GM12891 (cell line): ENCODE data around the gene NABP2.
A peak's percentile ranks its signal among the peaks of the same experiment; 100 is the strongest.

Experiments
- DNase-seq: peaks from one replicate; pipeline ENCODE4 v3.0.0; 2011; ENCODE audit warnings: low spot score; ENCODE audit not compliant: insufficient read length
- FAIRE-seq: peaks from 2 replicates; lab custom pipeline; 2011; peaks lifted over from hg19 to GRCh38; lab: Jason Lieb, UNC
- PAX5 ChIP-seq: IDR thresholded peaks from 2 replicates; pipeline ENCODE4 v1.6.1; 2011; ENCODE audit warnings: low read length, moderate library complexity, mild to moderate bottlenecking; ENCODE audit not compliant: insufficient read depth, severe bottlenecking
- POLR2A ChIP-seq: IDR thresholded peaks from 2 replicates; pipeline ENCODE4 v1.6.1; 2011; ENCODE audit warnings: low read depth, low read length, control low read depth
- POLR2AphosphoS5 ChIP-seq: IDR thresholded peaks from 2 replicates; pipeline ENCODE4 v1.6.1; 2011; ENCODE audit warnings: low read depth, low read length, control low read depth
- POU2F2 ChIP-seq: IDR thresholded peaks from 2 replicates; pipeline ENCODE4 v1.6.1; 2011; ENCODE audit warnings: low read depth, mild to moderate bottlenecking, control low read depth, low read length, moderate library complexity
- SPI1 ChIP-seq: IDR thresholded peaks from 2 replicates; pipeline ENCODE4 v1.6.1; 2011; ENCODE audit warnings: low read depth, low read length, control low read depth
- TAF1 ChIP-seq: IDR thresholded peaks from 2 replicates; pipeline ENCODE4 v1.6.1; 2011; ENCODE audit warnings: low read depth, low read length, control low read depth

NABP2 gene

DNA sequence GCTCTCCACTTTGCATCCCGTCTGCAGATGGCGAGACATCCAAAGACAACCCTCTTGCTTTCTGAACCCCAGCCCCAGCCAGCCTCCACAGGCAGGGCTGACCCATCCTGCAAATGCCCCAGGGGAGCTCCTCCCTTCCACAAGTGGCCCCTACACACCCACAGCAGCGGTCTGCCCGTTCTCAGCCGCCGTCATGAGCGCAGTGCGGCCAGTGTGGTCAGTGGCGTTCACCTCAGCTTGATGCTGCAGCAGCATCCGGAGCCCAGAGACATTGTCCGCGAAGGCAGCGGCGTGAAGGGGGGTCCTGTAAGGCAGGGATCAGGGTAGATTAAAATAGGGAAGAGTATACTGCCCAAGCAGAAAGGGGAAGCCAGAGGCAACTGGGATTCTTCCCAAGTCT lies 20.4 kb downstream of the NABP2 start:
- TF ChIP-seq TAF1 (no peak), POU2F2 (no peak)
- no peak for DNase-seq
- no peak for FAIRE-seq

DNA sequence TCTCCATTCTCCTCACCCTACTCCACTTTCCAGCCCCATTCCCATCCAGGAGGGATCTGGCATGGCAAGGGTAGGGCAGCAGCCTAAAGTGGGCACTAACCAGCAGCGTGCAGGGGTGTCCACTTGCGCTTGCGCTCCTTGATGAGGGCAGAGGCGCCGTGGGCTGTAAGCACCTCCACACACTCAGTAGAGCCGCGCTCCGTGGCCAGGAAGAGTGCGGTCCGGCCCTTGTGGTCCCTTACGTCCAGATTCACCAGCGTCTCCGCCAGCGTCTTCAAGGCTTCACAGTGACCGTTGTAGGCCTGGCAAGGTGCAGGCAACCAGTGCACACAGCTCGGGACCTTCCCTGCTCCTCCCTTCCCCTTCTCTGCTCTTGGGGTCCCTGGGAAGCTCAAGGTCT lies 23.8 kb downstream of the NABP2 start:
- FAIRE-seq: no peak
- TF ChIP-seq POLR2AphosphoS5 (no peak), POLR2A (no peak), SPI1 (no peak), TAF1 (no peak), PAX5 (no peak), POU2F2 (no peak)
- DNase-seq: no peak

DNA sequence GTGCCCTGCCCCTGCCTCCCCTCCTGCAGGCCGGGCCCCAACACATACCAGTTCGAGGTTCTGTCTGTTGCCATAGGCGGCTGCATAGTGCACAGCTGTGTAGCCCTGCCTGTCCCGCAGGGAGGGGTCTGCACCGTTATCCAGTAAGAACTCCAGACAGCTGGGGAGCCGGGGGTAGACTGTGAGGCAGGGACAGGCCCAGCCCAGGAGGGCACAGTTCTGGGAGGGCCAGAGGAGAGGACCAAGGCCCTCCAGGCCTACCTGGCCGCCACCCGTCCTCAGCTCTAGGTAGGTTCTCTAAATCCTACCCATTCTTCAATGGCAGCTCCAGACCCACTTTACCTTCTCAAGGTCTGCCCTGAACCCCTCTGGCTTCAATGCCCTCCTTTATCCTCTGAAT lies 24.6 kb downstream of the NABP2 start:
- TF ChIP-seq POU2F2 (no peak), POLR2A (no peak), PAX5 (no peak), SPI1 (no peak), POLR2AphosphoS5 (no peak), TAF1 (no peak)
- DNase-seq: no peak
- FAIRE-seq: no peak

DNA sequence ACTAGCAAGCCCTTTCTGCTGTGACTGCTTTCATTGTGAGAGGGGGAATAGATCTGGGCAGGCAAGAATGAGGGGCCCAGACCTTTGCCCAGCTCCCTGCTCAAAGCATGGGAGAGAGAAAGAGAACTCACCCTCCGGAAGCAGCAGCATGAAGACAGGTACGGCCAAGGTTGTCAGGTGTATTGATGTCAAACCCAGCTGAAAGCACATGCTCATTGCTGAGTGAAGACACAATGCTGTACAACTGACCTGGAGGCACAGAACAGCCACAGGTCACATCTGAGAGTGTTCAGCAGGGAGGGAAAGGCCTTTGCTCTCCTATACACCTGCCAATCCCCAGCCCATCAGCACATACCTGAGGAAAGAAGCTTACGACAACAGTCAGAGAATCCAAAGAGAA lies 28.5 kb downstream of the NABP2 start:
- no peak for TF ChIP-seq POU2F2
- no peak for TF ChIP-seq POLR2AphosphoS5
- no peak for TF ChIP-seq PAX5
- no peak for TF ChIP-seq TAF1
- no peak for TF ChIP-seq SPI1
- TF ChIP-seq POLR2A: no peak
- DNase-seq (no peak), FAIRE-seq (no peak)

DNA sequence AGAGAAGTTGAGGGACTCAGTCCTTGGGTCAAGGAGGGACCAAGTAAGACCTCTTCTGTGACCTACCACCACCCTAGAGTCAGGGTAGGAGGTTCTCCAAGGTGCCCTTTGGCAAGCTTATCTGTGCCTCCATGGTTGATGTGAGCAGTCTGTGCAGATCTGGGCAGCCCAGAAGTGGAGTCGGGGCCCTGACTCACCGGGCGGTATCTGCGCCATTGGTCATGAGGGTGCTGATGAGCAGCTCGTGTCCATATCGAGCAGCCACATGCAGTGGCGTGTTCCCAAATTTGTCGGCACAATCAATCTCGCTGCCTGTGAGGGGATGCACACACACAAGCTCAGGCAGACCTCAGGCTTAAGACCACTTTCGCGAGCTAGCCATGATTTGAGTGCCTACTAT lies 28.9 kb downstream of the NABP2 start:
- FAIRE-seq: no peak
- TF ChIP-seq PAX5 (no peak), SPI1 (no peak), POU2F2 (no peak), POLR2A (no peak), POLR2AphosphoS5 (no peak), TAF1 (no peak)
- no peak for DNase-seq

DNA sequence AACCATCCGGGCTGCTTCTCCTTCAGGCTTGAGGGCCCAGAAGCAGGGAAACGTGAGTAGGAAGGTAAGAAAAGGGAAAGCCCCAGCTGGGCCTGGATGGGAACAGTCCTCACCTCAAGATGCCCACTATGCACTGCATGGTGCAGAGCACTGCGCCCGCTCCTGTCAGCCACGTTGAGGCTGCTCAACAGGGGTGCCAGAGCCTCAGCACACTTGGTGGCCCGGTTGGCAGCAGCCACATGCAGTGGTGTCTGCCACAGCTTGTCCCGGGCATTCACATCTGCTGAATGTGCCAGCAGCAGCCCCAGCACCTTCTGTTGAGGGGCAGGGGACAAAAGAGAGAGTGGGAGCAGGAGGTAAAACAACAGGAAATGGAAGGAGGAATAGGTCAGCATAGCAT lies 31.5 kb downstream of the NABP2 start:
- DNase-seq (no peak), FAIRE-seq (no peak)
- no peak for TF ChIP-seq POLR2A
- TF ChIP-seq PAX5: no peak
- TF ChIP-seq SPI1: no peak
- no peak for TF ChIP-seq POLR2AphosphoS5
- no peak for TF ChIP-seq POU2F2
- TF ChIP-seq TAF1: no peak

DNA sequence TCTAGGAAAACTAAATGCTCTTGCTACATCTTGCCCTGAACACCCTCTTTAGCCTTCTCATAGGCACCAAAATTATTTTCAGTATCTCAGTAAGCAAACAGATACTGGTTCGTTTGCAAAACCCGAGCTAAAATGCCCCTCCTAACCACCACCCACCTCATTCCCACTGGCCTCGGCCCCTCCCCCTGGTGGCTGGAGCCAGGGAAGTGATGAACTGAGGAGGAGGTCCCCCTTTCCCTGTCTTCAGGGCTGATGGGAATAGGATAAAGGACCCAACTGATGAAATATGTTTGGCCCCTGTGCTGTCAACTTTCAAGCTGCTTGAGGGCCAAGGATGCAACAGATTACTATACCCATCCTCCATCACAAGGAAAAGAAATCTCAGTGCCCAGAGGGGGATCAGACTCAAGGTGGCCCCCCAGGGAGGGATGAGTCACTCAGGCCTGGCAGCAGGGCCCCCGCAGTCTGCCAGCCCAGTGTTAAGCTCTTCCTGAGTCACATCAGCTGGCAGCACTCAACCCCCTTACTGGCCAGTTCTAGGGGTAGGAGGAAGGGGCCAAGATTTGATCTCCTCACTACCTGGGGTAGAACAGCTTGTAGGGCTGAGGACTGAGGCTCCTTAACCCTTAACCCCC lies 32.3 kb downstream of the NABP2 start:
- DNase-seq: no peak
- FAIRE-seq: no peak
- no peak for TF ChIP-seq PAX5
- no peak for TF ChIP-seq POLR2AphosphoS5
- no peak for TF ChIP-seq TAF1
- TF ChIP-seq POU2F2: no peak
- no peak for TF ChIP-seq POLR2A
- TF ChIP-seq SPI1: no peak

DNA sequence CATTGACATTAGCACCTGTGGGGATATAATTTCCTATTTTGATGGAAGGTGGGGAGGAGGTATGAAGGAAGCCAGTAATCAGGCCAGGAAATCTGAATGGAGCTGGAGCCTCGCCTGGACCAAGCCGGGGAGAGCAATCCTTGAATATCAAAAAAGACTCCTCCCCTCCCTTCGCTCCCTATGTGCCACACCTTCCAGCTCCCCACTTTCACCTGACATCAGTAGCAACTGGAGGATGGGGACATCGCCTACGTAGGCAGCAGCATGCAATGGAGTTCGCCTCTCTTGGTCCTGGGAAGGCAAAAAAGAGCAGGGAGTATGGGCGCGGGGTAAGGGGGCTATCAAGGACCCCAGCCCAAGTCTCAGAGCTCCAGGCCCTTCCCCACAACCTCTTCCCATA lies 32.9 kb downstream of the NABP2 start:
- TF ChIP-seq POLR2A (no peak), POLR2AphosphoS5 (no peak), POU2F2 (no peak), PAX5 (no peak), SPI1 (no peak), TAF1 (no peak)
- no peak for DNase-seq
- FAIRE-seq: no peak

DNA sequence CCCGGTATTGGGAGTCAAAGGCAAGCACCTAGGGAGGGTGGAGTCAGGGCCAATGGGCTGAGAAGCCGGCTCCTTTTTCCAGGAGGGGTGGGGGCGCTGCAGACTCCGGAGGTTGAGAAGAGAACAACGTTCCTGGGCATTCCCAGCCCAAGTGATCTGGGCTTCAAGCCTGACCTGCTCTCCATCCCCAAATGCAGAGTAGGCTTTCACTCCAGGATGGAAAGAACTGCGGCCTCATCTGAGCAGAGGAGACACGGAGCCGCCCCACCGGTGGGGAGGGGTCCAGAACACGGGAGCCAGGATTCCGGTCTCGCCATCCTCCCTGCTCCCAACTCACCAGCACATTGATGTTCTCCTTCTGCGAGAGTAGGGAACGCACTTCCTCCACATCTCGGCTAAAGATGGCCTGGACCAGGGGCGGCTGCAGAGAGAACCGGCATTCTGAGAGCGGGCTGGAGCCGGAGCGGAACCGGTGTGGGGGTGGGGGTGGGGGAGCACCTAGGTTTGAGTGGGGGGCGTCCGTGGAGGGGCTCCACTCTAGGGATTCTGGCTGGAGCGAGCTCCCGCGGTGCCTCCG lies 33.4 kb downstream of the NABP2 start:
- no peak for DNase-seq
- peak; percentile 50 for FAIRE-seq
- TF ChIP-seq POLR2AphosphoS5: no peak
- no peak for TF ChIP-seq SPI1
- TF ChIP-seq POU2F2: no peak
- TF ChIP-seq POLR2A: no peak
